GM19397 (cell line): ENCODE data around the gene EP400.

Source experiments
- ATAC-seq: cut with Tn5 transposase; IDR thresholded peaks from one replicate; pipeline ENCODE4 v1.9.1; 2021; ENCODE audit warnings: mild to moderate bottlenecking, moderate library complexity; ENCODE audit not compliant: unreplicated experiment

Gene EP400

DNA sequence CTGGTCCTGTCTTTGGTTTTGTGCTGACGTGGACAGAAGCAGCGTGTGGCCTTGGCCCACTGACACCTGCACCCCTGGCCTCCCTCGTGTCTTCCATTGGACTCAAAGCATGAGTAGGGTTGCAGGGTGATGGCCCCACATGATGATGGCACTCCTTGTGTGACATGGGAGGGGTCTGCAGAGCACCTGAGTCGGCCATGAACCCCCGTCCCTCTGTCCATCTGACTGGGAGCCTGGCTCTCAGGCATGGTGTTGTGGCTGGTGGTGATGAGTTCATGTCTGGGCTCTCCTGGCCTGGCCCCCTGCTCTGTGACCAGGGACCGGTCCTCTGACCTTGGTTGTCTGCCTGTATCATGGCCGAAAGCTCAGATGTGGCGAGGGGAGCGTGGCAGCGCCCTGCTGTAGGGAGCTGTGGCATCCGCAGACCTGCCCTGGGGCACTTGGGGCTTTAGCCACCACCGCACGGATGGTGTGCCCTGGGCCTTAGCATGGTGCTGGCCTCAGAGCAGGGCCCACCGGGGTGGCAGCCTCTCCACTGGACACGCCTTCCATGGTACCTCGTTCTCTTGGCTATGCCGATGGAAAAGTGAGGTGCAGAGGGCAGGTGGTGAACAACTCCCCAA is 38.6 kb upstream of the EP400 start:
- ATAC-seq = no peak

- ATAC-seq = no peak
Measured at GRCh38 chr12:131911851-131912477, 37.8 kb upstream of the EP400 start.

GRCh38 chr12:131912518-131913274 is 37.0 kb upstream of the EP400 start:
- no peak for ATAC-seq

- no peak for ATAC-seq
Measured at GRCh38 chr12:131913666-131914065, 36.1 kb upstream of the EP400 start.

DNA sequence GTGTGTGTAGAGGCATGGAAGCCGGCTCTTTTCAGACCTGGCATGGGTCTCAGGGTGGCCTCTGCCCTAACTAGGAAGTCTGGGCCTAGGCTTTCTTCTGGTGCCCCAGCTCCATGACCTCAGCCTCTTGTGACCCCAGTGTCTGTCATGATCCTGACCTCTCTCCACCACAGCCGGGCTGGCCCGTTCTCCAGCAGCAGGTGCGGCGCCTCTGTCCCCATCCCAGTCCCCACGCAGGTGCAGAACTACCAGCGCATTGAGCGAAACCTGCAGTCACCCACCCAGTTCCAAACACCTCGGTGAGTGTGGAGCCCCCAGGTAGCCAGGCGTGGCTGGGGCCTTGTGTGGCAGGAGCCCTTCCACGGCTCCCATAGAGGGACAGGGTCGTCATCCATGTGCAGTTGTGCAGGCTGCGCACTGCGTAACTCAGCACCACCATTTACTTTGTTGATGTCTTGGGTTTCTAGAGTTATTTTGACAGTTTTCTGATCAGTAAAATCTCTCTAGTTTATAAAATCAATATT is 35.5 kb upstream of the EP400 start:
- no peak for ATAC-seq

GRCh38 chr12:131915000-131915689 is 34.6 kb upstream of the EP400 start:
- no peak for ATAC-seq

DNA sequence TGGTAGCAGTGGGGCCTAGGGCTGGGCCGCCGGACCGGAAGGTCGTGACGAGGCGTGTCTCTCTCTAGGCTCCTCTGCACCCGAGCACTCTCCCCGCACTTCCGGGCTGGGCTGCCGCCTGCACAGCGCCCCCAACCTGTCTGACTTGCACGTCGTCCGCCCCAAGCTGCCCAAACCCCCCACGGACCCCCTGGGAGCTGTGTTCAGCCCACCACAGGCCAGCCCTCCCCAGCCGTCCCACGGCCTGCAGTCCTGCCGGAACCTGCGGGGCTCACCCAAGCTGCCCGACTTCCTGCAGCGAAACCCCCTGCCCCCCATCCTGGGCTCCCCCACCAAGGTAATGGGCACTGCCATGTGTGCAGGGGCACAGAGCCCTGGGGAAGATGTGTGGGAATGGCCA is 33.9 kb upstream of the EP400 start:
- ATAC-seq = no peak

- no peak for ATAC-seq
Measured at GRCh38 chr12:131916306-131917138, 33.2 kb upstream of the EP400 start.

DNA sequence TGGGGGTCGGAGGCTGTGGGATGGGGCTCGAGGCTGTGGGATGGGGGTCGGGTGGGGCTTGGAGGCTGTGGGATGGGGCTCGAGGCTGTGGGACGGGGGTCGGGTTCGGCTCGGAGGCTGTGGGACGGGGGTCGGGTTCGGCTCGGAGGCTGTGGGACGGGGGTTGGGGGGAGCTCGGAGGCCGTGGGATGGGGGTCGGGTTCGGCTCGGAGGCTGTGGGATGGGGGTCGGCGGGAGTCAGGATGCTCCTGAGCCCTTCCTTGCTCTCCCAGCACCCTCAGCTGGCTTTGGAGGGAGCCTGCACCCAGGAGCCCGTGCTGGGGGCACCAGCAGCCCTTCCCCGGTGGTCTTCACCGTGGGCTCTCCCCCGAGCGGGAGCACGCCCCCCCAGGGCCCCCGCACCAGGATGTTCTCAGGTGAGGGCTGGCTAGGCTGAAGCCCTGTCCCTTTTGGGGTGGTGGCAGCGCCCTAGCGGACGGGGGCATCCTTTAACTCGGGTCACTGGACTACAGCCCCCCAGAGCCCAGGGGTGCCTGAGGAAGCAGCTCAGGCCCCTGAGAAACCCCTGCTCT is 32.5 kb upstream of the EP400 start:
- ATAC-seq = no peak

- no peak for ATAC-seq
Measured at GRCh38 chr12:131917711-131918306, 31.9 kb upstream of the EP400 start.

DNA sequence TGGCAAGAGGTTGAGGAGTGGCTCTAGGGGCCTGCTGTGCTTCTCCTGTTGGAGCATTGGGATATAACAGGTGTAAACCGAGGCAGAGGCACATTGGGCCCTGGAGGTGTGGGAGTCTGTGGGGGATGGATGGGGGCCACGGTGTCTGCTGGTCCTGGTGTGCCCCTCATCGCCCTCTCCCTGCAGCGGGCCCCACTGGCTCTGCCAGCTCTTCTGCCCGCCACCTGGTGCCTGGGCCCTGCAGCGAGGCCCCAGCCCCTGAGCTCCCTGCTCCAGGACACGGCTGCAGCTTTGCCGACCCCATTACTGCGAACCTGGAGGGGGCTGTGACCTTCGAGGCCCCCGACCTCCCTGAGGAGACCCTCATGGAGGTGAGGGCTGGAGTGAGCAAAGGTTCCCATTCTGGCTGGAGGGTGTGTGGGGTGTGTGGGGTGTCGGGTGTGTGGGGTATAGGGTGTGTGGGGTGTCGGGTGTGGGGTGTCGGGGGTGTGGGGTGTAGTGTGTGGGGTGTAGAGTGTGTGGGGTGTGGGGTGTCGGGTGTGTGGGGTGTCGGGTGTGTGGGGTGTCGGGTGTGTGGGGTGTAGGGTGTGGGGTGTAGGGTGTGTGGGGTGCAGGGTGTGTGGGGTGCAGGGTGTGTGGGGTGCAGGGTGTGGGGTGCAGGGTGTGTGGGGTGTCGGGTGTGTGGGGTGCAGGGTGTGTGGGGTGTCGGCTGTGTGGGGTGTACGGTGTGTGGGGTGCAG is 31.3 kb upstream of the EP400 start:
- no peak for ATAC-seq

GRCh38 chr12:131919051-131919347 is 30.7 kb upstream of the EP400 start:
- ATAC-seq = no peak

DNA sequence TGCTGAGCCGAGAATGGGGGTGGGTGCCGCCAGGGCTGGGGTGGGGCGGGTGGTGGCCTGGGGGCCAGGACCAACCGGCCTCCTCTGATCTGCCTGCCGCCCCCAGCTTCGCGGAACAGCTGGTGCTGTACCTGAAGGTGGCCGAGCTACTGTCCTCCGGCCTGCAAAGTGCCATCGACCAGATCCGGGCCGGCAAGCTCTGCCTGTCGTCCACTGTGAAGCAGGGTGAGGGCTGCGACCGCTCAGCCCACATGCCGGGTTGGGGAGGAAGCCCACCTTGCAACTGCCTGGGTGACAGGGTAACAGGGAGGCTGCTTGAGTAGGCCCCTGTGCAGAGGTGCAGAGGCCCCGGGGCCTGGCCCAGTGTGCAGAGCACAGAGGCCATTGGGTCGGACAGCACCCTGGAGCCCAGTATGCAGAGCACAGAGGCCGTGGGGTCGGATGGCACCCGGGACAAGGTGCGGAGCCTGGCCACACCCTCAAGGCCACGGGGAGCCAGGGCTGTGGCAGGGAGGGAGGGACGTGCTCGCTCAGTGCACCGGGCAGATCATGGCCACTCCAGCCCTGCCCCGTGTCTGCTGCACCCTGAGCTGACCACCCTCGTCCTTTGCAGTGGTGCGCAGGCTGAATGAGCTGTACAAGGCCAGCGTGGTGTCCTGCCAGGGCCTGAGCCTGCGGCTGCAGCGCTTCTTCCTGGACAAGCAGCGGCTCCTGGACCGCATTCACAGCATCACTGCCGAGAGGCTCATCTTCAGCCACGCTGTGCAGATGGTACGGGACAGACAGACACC is 30.2 kb upstream of the EP400 start:
- ATAC-seq = no peak

DNA sequence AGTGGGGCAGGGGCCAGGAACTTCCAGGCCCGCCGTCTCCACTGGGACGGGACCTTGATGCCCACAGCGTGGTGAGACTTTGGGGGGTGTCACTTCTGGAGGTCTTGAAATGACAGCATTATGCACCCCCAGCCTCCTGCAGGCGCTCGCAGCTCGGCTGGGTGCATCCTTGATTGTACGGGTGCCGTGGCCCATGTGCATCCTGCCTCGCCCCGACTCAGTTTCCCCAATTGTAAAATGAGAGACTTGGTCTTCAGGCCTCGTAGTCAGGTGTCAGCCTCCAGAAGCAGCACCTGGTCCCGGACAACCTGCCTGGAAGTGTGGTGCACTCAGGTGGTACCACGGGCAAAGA is 29.6 kb upstream of the EP400 start:
- no peak for ATAC-seq

DNA sequence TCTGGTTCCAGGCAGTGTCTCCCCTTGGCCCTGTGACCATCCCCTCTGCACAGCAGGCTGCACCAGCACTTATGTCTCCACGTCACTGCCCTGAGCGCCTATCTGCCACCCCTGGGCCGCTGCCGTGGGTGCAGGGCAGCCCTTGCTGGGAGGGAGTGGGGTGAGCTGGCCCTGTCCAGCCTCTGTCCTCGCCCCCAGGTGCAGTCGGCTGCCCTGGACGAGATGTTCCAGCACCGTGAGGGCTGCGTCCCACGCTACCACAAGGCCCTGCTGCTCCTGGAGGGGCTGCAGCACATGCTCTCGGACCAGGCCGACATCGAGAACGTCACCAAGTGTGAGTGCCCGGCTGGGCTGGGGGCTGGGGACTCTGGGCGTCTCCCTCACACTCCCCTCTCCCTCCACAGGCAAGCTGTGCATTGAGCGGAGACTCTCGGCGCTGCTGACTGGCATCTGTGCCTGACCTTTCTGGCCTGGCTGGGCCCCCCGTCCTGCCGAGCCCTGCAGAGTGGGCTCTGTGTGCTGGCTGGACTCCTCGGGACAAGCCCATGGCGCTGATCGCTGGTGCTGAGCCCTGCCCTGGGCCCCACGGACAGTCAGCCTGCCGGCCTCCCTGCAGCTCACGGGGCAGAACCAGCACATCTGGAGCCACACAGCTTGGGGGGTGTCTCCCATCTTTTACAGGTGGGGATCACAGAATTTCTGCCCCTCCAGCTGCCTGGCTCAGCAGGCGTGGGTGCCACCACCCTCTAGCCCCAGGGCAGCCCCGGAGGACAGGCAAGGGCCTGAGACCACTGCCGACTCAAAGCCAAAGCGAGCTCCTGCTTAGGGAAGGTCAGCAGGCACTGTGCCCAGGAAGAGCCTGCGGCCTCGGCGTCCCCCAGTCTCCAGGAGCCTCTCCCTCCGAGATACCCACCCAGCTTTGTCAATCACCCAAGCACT is 28.6 kb upstream of the EP400 start:
- no peak for ATAC-seq

- no peak for ATAC-seq
Measured at GRCh38 chr12:131921866-131922769, 27.6 kb upstream of the EP400 start.

DNA sequence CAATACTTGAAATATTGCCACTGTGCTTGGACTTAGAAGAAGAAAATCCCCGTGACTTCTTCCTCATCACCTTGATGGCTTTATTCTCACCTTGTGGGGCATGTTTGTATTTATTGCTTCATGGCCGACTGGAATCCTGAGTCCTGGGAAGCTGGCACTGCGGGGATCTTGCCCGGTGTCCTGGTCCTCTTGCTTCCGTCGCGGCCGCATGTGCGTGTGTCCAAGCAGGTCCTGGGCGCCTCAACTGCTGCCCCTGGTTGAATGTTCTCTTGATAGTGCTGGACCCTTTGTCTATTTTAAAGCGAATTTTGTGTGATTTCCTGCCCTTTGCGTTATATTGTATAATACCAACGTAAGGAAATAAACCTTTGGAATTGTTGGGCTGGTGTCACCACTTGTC is 27.0 kb upstream of the EP400 start:
- no peak for ATAC-seq
